ENCODE results near the gene MSANTD7.
A peak's percentile ranks its signal among the peaks of the same experiment; 100 is the strongest.

The MSANTD7 gene

DNA sequence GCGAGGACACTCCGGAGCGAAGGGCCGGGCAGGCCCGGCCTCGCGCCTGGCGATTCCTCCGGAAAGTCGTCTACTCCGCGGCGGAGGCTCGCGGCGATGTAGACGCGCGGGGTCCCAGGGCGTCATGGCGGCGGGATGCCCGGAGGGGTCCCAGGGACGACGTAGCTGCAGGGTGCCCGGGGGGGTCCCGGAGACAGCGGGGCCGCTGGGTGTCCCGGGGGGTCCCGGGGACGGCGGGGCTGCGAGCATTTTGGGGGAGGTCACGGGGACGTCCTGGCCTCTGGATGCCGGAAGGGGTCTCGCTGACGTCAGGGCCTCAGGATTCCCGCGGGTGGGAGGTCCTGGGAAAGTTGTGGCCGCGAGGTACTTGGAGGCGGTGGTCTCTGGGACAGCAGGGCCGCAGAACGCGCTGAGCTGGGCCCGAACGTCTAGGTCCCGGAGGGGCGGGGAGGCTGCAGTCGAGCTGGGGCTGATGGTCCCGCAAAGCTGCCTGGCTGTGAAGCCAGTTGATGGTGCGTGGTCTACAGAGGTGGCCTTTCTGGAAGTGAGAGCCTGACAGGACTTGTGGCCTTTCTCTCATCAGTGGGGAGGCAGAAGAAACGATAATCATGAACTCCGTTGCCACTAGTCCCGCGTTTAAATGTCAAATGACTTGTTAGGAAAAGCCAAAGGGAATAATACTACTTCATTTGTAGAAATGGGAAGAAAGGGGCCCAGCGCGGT lies 637 bp downstream of the MSANTD7 start:
- Histone ChIP-seq H3K9me3 (ENCODE audit: control insufficient read depth, insufficient read depth, low read length) (no peaks in the 10 kb centered on the region), H3K27ac (ENCODE audit: low read length) (no peak overlapping the region), H3K27me3 (ENCODE audit: control insufficient read depth, insufficient read depth, low read length) (no peaks in the 10 kb centered on the region), H3K36me3 (ENCODE audit: control insufficient read depth, insufficient read depth, low read length) (peaks cover 13% of the 10 kb centered on the region), H3K4me1 (ENCODE audit: control insufficient read depth, insufficient read depth, low read length) (no peaks in the 10 kb centered on the region), H3K4me3 (ENCODE audit: low read length) (peak overlapping the region; percentile 52)
- DNase-seq (ENCODE audit: low read depth, low spot score), result no peak
- WGBS (ENCODE audit: insufficient coverage, insufficient read length), result no CpG with 5 or more reads among the region's 60 CpGs

DNA sequence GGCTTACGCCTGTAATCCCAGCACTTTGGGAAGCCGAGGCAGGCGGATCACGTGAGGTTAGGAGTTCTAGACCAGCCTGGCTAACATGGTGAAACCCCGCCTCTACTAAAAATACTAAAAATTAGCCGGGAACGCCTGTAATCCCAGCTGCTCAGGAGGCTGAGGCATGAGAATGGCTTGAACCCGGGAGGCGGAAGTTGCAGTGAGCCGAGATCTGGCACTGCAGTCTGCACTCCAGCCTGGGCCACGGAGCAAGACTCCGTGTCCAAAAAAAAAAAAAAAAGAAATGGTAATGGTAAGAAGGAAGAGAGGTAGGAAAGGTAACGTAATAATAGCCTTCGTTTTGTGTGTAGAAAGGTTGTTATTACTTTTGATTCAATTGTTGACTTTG lies 1.2 kb downstream of the MSANTD7 start:
- DNase-seq (ENCODE audit: low read depth, low spot score), result no peak
- peak overlapping the region; percentile 52; the same call in 1 of the 2 replicates for H3K4me3 ChIP-seq (ENCODE audit: low read length)
- H3K36me3 ChIP-seq (ENCODE audit: control insufficient read depth, insufficient read depth, low read length), result peaks cover 14% of the 10 kb centered on the region
- WGBS (ENCODE audit: insufficient coverage, insufficient read length), result 100% methylated on average over 2 of the region's 14 CpGs
- no peaks in the 10 kb centered on the region for H3K27me3 ChIP-seq (ENCODE audit: control insufficient read depth, insufficient read depth, low read length)
- no peaks in the 10 kb centered on the region for H3K4me1 ChIP-seq (ENCODE audit: control insufficient read depth, insufficient read depth, low read length)
- no peaks in the 10 kb centered on the region for H3K9me3 ChIP-seq (ENCODE audit: control insufficient read depth, insufficient read depth, low read length)
- no peak overlapping the region for H3K27ac ChIP-seq (ENCODE audit: low read length)

DNA sequence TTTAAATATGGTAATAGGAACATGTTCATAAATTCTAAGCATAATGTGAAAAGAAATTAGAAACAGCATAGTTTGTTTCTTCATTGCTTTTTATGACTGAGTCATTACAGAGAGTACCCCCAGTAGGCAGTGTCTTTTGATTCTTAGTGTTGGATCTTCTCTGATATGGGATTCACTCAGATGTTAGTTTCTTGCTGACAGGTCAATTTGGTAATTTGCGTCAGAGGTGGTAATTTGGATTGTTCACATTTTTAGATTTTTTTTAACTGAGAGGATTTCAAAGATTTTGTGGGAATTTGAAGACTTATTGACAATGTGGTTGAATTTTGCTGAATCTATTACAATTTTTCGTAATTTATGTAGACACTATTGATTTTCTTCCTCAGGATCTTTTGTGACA lies 2.1 kb downstream of the MSANTD7 start:
- Histone ChIP-seq H3K9me3 (ENCODE audit: control insufficient read depth, insufficient read depth, low read length) (no peaks in the 10 kb centered on the region), H3K4me1 (ENCODE audit: control insufficient read depth, insufficient read depth, low read length) (no peaks in the 10 kb centered on the region), H3K36me3 (ENCODE audit: control insufficient read depth, insufficient read depth, low read length) (peaks cover 16% of the 10 kb centered on the region), H3K27me3 (ENCODE audit: control insufficient read depth, insufficient read depth, low read length) (no peaks in the 10 kb centered on the region), H3K27ac (ENCODE audit: low read length) (no peak overlapping the region), H3K4me3 (ENCODE audit: low read length) (no peak overlapping the region)
- DNase-seq (ENCODE audit: low read depth, low spot score), result no peak
- no CpG with 5 or more reads among the region's 2 CpGs for WGBS (ENCODE audit: insufficient coverage, insufficient read length)

DNA sequence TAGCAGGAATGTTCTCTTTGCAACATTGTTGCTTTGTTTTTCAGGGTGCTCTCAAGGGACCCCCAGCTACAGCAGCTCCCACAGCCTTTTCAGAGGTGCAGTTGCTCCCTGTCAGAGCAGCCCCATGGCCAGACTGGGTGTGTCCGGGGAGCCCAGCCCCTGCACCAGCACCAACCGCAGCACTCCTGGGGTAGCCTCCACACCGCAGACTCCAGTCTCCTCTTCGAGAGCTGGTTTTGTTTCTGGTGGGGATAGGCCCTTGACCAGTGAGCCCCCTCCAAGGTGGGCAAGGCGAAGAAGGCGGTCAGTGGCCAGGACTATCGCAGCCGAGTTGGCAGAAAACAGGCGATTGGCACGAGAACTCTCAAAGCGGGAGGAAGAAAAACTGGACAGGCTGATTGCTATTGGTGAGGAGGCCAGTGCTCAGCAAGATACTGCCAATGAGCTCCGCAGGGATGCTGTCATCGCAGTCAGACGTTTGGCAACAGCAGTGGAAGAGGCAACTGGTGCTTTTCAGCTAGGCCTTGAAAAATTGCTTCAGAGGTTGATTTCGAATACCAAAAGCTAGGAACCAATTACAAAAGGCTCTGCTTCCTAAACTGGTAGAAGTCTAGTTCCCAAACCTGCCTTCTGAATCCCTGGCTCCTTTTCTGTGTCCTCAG lies 5.4 kb downstream of the MSANTD7 start:
- no peak overlapping the region for H3K27ac ChIP-seq (ENCODE audit: low read length)
- H3K4me1 ChIP-seq (ENCODE audit: control insufficient read depth, insufficient read depth, low read length), result no peaks in the 10 kb centered on the region
- no peaks in the 10 kb centered on the region for H3K27me3 ChIP-seq (ENCODE audit: control insufficient read depth, insufficient read depth, low read length)
- DNase-seq (ENCODE audit: low read depth, low spot score), result no peak
- H3K36me3 ChIP-seq (ENCODE audit: control insufficient read depth, insufficient read depth, low read length), result peaks cover 18% of the 10 kb centered on the region
- H3K9me3 ChIP-seq (ENCODE audit: control insufficient read depth, insufficient read depth, low read length), result no peaks in the 10 kb centered on the region
- no CpG with 5 or more reads among the region's 15 CpGs for WGBS (ENCODE audit: insufficient coverage, insufficient read length)
- no peak overlapping the region for H3K4me3 ChIP-seq (ENCODE audit: low read length)

DNA sequence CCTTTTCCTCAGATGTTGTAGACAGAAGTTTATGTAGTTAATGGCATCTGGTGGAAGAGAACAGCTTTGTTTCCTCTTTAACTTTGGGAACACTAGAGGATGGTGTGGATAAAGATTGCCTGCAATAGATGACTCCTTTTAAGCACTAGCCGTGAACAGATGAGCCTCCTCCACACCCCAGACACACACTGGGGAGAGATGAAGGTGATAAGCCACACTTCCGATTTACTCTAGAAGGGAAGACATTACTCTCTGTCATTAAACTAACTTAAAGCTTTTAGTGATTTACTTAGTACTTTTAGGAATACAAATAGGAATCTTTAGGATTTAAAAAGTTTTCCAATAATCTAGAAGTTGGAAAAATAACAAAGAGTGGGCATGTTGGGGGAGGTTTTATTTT lies 6.8 kb downstream of the MSANTD7 start:
- WGBS (ENCODE audit: insufficient coverage, insufficient read length), result no CpG with 5 or more reads among the region's 2 CpGs
- Histone ChIP-seq H3K4me1 (ENCODE audit: control insufficient read depth, insufficient read depth, low read length) (no peaks in the 10 kb centered on the region), H3K27me3 (ENCODE audit: control insufficient read depth, insufficient read depth, low read length) (no peaks in the 10 kb centered on the region), H3K9me3 (ENCODE audit: control insufficient read depth, insufficient read depth, low read length) (no peaks in the 10 kb centered on the region), H3K36me3 (ENCODE audit: control insufficient read depth, insufficient read depth, low read length) (peaks cover 18% of the 10 kb centered on the region), H3K27ac (ENCODE audit: low read length) (no peak overlapping the region), H3K4me3 (ENCODE audit: low read length) (no peak overlapping the region)
- DNase-seq (ENCODE audit: low read depth, low spot score), result no peak

DNA sequence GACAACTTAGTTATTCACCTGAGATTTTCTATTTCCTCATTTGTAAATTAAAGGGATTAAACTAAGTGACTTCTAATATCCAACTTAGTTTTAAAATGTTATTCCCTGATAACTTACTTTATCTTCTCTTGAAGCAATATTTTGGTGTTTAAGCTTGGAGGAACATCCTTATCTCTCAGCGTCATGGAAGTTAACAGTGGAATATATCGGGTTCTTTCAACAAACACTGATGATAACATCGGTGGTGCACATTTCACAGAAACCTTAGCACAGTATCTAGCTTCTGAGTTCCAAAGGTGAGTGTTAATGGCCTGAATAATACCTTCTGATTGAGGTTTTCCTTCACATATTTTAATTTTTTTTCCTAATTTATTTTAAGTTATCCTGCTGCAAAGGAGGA lies 14.1 kb downstream of the MSANTD7 start:
- no peaks in the 10 kb centered on the region for H3K27me3 ChIP-seq (ENCODE audit: control insufficient read depth, insufficient read depth, low read length)
- no peak for DNase-seq (ENCODE audit: low read depth, low spot score)
- H3K36me3 ChIP-seq (ENCODE audit: control insufficient read depth, insufficient read depth, low read length), result no peaks in the 10 kb centered on the region
- no peaks in the 10 kb centered on the region for H3K9me3 ChIP-seq (ENCODE audit: control insufficient read depth, insufficient read depth, low read length)
- no peaks in the 10 kb centered on the region for H3K4me1 ChIP-seq (ENCODE audit: control insufficient read depth, insufficient read depth, low read length)
- no CpG with 5 or more reads among the region's 3 CpGs for WGBS (ENCODE audit: insufficient coverage, insufficient read length)
- H3K4me3 ChIP-seq (ENCODE audit: low read length), result no peak overlapping the region
- no peak overlapping the region for H3K27ac ChIP-seq (ENCODE audit: low read length)

DNA sequence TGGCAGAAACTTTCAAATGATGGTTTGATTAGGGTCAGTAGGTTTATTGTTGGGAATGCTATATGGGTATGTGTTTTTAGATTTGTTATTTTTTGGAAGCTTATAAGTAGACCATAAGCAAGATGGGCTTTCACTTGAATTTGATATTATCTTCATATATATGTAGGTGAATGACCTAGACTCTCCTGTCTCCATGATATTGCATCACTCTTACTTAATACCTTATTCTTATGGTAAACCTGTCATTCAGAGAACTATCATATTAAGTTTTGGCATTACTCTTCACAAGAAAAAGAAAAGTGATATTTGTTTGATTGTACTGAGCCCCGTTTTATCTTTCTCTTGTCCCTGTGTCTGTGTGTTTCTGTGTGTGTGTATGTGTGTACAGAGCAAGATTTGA lies 17.3 kb downstream of the MSANTD7 start:
- Histone ChIP-seq H3K27ac (ENCODE audit: low read length) (no peak overlapping the region), H3K9me3 (ENCODE audit: control insufficient read depth, insufficient read depth, low read length) (no peaks in the 10 kb centered on the region), H3K4me3 (ENCODE audit: low read length) (no peak overlapping the region), H3K36me3 (ENCODE audit: control insufficient read depth, insufficient read depth, low read length) (no peaks in the 10 kb centered on the region), H3K27me3 (ENCODE audit: control insufficient read depth, insufficient read depth, low read length) (no peaks in the 10 kb centered on the region), H3K4me1 (ENCODE audit: control insufficient read depth, insufficient read depth, low read length) (no peaks in the 10 kb centered on the region)
- no peak for DNase-seq (ENCODE audit: low read depth, low spot score)
- WGBS (ENCODE audit: insufficient coverage, insufficient read length), result no CpG with 5 or more reads among the region's 1 CpG

DNA sequence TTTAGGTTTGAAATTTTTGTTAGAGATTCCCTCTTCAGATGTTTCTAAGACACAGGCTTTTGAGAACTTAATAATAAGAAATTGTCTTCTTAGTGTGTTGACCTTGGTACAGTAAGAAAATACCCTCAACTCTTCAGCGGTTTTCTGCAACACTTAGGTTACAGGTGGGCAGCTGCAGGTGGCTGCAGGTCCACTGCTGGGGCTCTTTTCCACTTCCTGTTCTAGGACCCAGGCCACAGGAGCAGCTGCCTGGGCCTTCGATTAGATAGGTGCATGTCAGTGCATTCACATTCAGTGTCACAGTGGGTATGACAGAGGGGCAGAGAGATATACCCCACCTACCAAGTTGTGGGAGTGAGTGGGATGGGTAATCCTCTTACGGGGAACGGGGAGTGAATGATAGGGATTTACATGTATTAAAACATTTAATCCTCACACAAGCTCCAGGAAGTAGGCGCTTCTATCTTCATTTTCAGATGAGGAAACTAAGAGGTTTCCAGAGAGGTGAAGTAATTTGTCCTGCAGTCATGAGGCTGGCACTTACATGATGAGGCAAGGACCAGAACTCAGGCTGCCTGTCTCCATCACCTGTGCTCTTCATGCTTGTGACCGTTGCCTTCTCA lies 20.3 kb downstream of the MSANTD7 start:
- DNase-seq (ENCODE audit: low read depth, low spot score), result no peak
- H3K9me3 ChIP-seq (ENCODE audit: control insufficient read depth, insufficient read depth, low read length), result no peaks in the 10 kb centered on the region
- no peaks in the 10 kb centered on the region for H3K36me3 ChIP-seq (ENCODE audit: control insufficient read depth, insufficient read depth, low read length)
- H3K27me3 ChIP-seq (ENCODE audit: control insufficient read depth, insufficient read depth, low read length), result no peaks in the 10 kb centered on the region
- no peaks in the 10 kb centered on the region for H3K4me1 ChIP-seq (ENCODE audit: control insufficient read depth, insufficient read depth, low read length)
- no peak overlapping the region for H3K4me3 ChIP-seq (ENCODE audit: low read length)
- no peak overlapping the region for H3K27ac ChIP-seq (ENCODE audit: low read length)
- WGBS (ENCODE audit: insufficient coverage, insufficient read length), result no CpG with 5 or more reads among the region's 6 CpGs

DNA sequence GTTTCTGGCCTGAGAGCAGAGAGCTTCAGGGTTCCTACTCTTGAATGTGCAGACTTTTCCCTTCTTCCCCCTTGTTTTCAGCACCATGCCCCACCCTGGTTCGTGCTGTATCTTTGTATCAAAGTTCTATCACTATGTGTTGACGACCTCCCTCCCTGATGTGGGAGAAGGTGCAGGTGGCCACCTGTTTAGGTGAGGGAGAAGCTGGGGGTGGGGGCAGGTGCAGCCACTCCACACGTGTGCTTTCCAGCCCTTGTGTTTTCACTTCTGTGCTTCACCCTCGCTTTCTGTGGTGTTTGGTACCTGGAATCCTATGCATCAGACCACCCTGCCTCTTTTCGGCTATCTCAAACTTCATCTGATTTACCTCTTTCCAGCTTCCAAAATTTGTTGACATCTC lies 20.9 kb downstream of the MSANTD7 start:
- H3K27me3 ChIP-seq (ENCODE audit: control insufficient read depth, insufficient read depth, low read length), result no peaks in the 10 kb centered on the region
- H3K4me3 ChIP-seq (ENCODE audit: low read length), result no peak overlapping the region
- WGBS (ENCODE audit: insufficient coverage, insufficient read length), result no CpG with 5 or more reads among the region's 5 CpGs
- no peak overlapping the region for H3K27ac ChIP-seq (ENCODE audit: low read length)
- no peaks in the 10 kb centered on the region for H3K4me1 ChIP-seq (ENCODE audit: control insufficient read depth, insufficient read depth, low read length)
- no peak for DNase-seq (ENCODE audit: low read depth, low spot score)
- H3K36me3 ChIP-seq (ENCODE audit: control insufficient read depth, insufficient read depth, low read length), result no peaks in the 10 kb centered on the region
- H3K9me3 ChIP-seq (ENCODE audit: control insufficient read depth, insufficient read depth, low read length), result no peaks in the 10 kb centered on the region

DNA sequence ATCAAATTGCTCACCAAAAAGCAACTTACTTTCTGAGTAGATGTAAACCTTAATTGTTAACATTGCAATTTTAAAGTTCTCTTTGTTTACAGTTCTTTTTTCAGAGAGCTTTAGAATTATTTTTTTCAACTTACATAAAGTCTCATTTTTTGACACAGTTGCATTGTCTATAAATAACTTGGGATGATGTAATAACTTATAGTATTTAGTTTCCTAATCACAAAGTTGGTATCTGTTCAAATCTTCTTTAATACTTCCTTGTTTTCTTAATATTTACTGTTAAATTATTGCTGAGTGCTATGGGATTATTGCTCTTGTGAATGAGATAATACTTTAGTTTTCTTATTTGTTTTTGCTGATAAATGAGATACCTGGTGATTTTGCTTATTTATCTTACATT lies 21.7 kb downstream of the MSANTD7 start:
- Histone ChIP-seq H3K4me1 (ENCODE audit: control insufficient read depth, insufficient read depth, low read length) (no peaks in the 10 kb centered on the region), H3K9me3 (ENCODE audit: control insufficient read depth, insufficient read depth, low read length) (no peaks in the 10 kb centered on the region), H3K36me3 (ENCODE audit: control insufficient read depth, insufficient read depth, low read length) (no peaks in the 10 kb centered on the region), H3K27ac (ENCODE audit: low read length) (no peak overlapping the region), H3K4me3 (ENCODE audit: low read length) (no peak overlapping the region), H3K27me3 (ENCODE audit: control insufficient read depth, insufficient read depth, low read length) (no peaks in the 10 kb centered on the region)
- DNase-seq (ENCODE audit: low read depth, low spot score), result no peak
